ENCODE measurements around the gene TBC1D10B.

- TF ChIP-seq CTCF (IDR thresholded peaks at IDR 0.05) (no peak), EZH2 (IDR thresholded peaks at IDR 0.05; ENCODE audit: borderline replicate concordance, insufficient read depth, low read depth, low read length, poor library complexity, severe bottlenecking) (no peak)
Observed at GRCh38 chr16:30367349-30368009, 2.8 kb downstream of the TBC1D10B start.
